ENCODE data around the gene IGSF9. TPM values are rescaled to one million over a fixed set of nuclear protein-coding genes. Genes with fewer than 3 reads are reported as not detected.

IGSF9 gene
- total and polyA plus RNA-seq, 2 of the 13 experiments (the other 11 are each of a cell fraction or from before 2014, with no cell fraction given), result 0.03 TPM; not detected in 1

- TF ChIP-seq SKIL (CRISPR knock-in tag; IDR thresholded peaks at IDR 0.05; ENCODE audit: borderline replicate concordance) (no peak), SALL1 (CRISPR knock-in tag; IDR thresholded peaks at IDR 0.05) (no peak), AHDC1 (CRISPR knock-in tag; IDR thresholded peaks at IDR 0.05; ENCODE audit: borderline replicate concordance) (no peak), SOX5 (CRISPR knock-in tag; IDR thresholded peaks at IDR 0.05; ENCODE audit: borderline replicate concordance) (no peak), MAFF (IDR thresholded peaks at IDR 0.05; ENCODE audit: low read depth, low read length) (no peak), CREB3 (CRISPR knock-in tag; IDR thresholded peaks at IDR 0.05) (no peak), HBP1 (CRISPR knock-in tag; IDR thresholded peaks at IDR 0.05; ENCODE audit: low read depth) (no peak), THRA (CRISPR knock-in tag; IDR thresholded peaks at IDR 0.05; ENCODE audit: borderline replicate concordance) (no peak), ZNF136 (CRISPR knock-in tag; IDR thresholded peaks at IDR 0.05; ENCODE audit: low read depth) (no peak), TP53 (CRISPR knock-in tag; conservative IDR thresholded peaks at IDR 0.05) (no peak), GATAD2A (CRISPR knock-in tag; IDR thresholded peaks at IDR 0.05) (no peak), ZZZ3 (CRISPR knock-in tag; IDR thresholded peaks at IDR 0.05; ENCODE audit: borderline replicate concordance) (no peak), LRRFIP1 (CRISPR knock-in tag; conservative IDR thresholded peaks at IDR 0.05) (no peak), GABPB1 (CRISPR knock-in tag; IDR thresholded peaks at IDR 0.05) (no peak), THYN1 (CRISPR knock-in tag; IDR thresholded peaks at IDR 0.05; ENCODE audit: borderline replicate concordance, low read depth) (no peak), MXD4 (CRISPR knock-in tag; IDR thresholded peaks at IDR 0.05) (no peak)
These were observed 12.4 kb upstream of the IGSF9 start (continued) for GRCh38 chr1:159957824-159958268.
